ENCODE data around the gene DBNDD1. TPM values are rescaled to one million over a fixed set of nuclear protein-coding genes. Genes with fewer than 3 reads are reported as not detected.

DBNDD1 gene
- total and polyA plus RNA-seq, 10 of the 15 experiments (the other 5 are each of a cell fraction or from before 2014, with no cell fraction given): 0.06 to 4.6 (median 0.55) TPM

- no TSS peak for BruUV-seq (replicated peaks)
- POLR2A ChIA-PET: no interaction called here
These were observed 27.1 kb upstream of the DBNDD1 start for GRCh38 chr16:90046122-90046970.

More at GRCh38 chr16:90046122-90046970, 27.1 kb upstream of the DBNDD1 start:
- ChIA-PET RAD21 (ENCODE audit: unreplicated experiment) (no interaction called here), CTCF (no interaction called here), SMC1A (ENCODE audit: uncharacterized antibody, unreplicated experiment) (no interaction called here)
- H3K9me3 ChIP-seq (replicated peaks; ENCODE audit: control insufficient read depth, insufficient read depth, low read length): no peaks in the 10 kb centered on the region
- in situ Hi-C loops (cut with MboI) (no loop called here), intact Hi-C loops (cut with micrococcal nuclease; ENCODE audit: unreplicated experiment) (no loop called here)
- no peaks in the 10 kb centered on the region for H3K4me1 ChIP-seq (ENCODE audit: control insufficient read depth, insufficient read depth, low read length)
- no peaks in the 10 kb centered on the region for H3K79me2 ChIP-seq (ENCODE audit: control insufficient read depth, insufficient read depth, low read length)
- no peaks in the 10 kb centered on the region for H4K20me1 ChIP-seq (ENCODE audit: control insufficient read depth, insufficient read depth)
- 53% methylated on average over 23 of the region's 23 CpGs for WGBS (ENCODE audit: insufficient coverage, insufficient replicate concordance, low lambda C conversion rate, missing lambda C conversion rate)
- H2AFZ ChIP-seq (ENCODE audit: control insufficient read depth, low read depth, low read length): no peak overlapping the region
- no peak; the same call in 2 of the 3 replicates for ATAC-seq
- no peak overlapping the region for H3K9ac ChIP-seq (ENCODE audit: control insufficient read depth, insufficient read depth, low read length)
- no peak overlapping the region for H3K27ac ChIP-seq (ENCODE audit: control insufficient read depth, insufficient read depth)
- no peak for DNase-seq (ENCODE audit: low read depth, low spot score)
- H3K27me3 ChIP-seq (replicated peaks in 1 of 2; ENCODE audit: control insufficient read depth in 2 of 2, insufficient read depth in 2 of 2, low read length in 1 of 2): peaks cover 0 to 3% of the 10 kb centered on the region in 2 experiments; a peak in 1 of 4 replicates
- H3K36me3 ChIP-seq (ENCODE audit: control insufficient read depth in 2 of 2, insufficient read depth in 2 of 2, low read length in 1 of 2): no peaks in the 10 kb centered on the region
- FAIRE-seq: no peak
- no peak overlapping the region for H3K4me2 ChIP-seq (ENCODE audit: control insufficient read depth, insufficient read depth)
- no peak overlapping the region for H3K4me3 ChIP-seq
- TF ChIP-seq EP300 (IDR thresholded peaks at IDR 0.05; ENCODE audit: borderline replicate concordance in 1 of 2, control insufficient read depth in 1 of 2, low read depth in 2 of 2, low read length in 2 of 2) (no peak), MYB (IDR thresholded peaks at IDR 0.05; ENCODE audit: borderline replicate concordance, low read depth, low read length) (no peak), SMARCA5 (IDR thresholded peaks at IDR 0.05) (no peak), JUNB (IDR thresholded peaks at IDR 0.05) (no peak), ASH2L (IDR thresholded peaks at IDR 0.05; ENCODE audit: borderline replicate concordance, low read depth) (no peak), REST (IDR thresholded peaks at IDR 0.05; ENCODE audit: low read depth, low read length) (no peak)
